SK-N-SH treated with all-trans-retinoic acid at 6 μM for 48 hours (cell line): ENCODE results near the gene ERCC1.

Experiments
- ATAC-seq: fragments of 200-7000 bp; cut with Tn5 transposase; 3 replicates; pipeline ENCODE4 v1.9.1; 2020; ENCODE audit warnings: mild to moderate bottlenecking, moderate library complexity
- ARNTL ChIP-seq: fragments of 450-650 bp; formaldehyde crosslinking; IDR thresholded peaks from 2 replicates; pipeline ENCODE4 v1.5.0; 2020; ENCODE audit warnings: low read depth, mild to moderate bottlenecking, moderate library complexity, borderline replicate concordance
- BACH2 ChIP-seq: fragments of 250-450 bp; sonication (Bioruptor Pico); IDR thresholded peaks from 2 replicates; pipeline ENCODE4 v1.9.0; 2021; ENCODE audit warnings: mild to moderate bottlenecking, borderline replicate concordance
- CSDC2 ChIP-seq: fragments of 250-450 bp; sonication (Bioruptor Pico); IDR thresholded peaks from 2 replicates; pipeline ENCODE4 v1.5.0; 2020; ENCODE audit warnings: mild to moderate bottlenecking, moderate library complexity
- ESRRG ChIP-seq: fragments of 250-450 bp; sonication (Bioruptor Pico); IDR thresholded peaks from 2 replicates; pipeline ENCODE4 v1.6.1; 2021; ENCODE audit warnings: mild to moderate bottlenecking
- GLIS3 ChIP-seq: fragments of 250-450 bp; sonication (Bioruptor Pico); IDR thresholded peaks from 2 replicates; pipeline ENCODE4 v1.5.0; 2020; ENCODE audit warnings: mild to moderate bottlenecking, moderate library complexity
- ISL1 ChIP-seq: fragments of 250-450 bp; sonication (Bioruptor Pico); IDR thresholded peaks from 2 replicates; pipeline ENCODE4 v2.1.2; 2022; ENCODE audit warnings: mild to moderate bottlenecking, moderate library complexity
- OSR1 ChIP-seq: fragments of 250-450 bp; sonication (Bioruptor Pico); IDR thresholded peaks from 2 replicates; pipeline ENCODE4 v1.8.0; 2022; ENCODE audit warnings: moderate library complexity, mild to moderate bottlenecking, inconsistent platforms
- PPARA ChIP-seq: fragments of 250-450 bp; sonication (Bioruptor Pico); IDR thresholded peaks from 2 replicates; pipeline ENCODE4 v1.5.0; 2020; ENCODE audit warnings: mild to moderate bottlenecking, borderline replicate concordance
- RARB ChIP-seq: fragments of 250-450 bp; sonication (Bioruptor Pico); IDR thresholded peaks from 2 replicates; pipeline ENCODE4 v1.8.0; 2021; ENCODE audit warnings: mild to moderate bottlenecking, moderate library complexity
- SNAI2 ChIP-seq: fragments of 250-450 bp; sonication (Bioruptor Pico); IDR thresholded peaks from 2 replicates; pipeline ENCODE4 v1.5.0; 2020; ENCODE audit warnings: mild to moderate bottlenecking, moderate library complexity
- TCF4 ChIP-seq: fragments of 250-450 bp; sonication (Bioruptor Pico); IDR thresholded peaks from 2 replicates; pipeline ENCODE4 v1.8.0; 2021; ENCODE audit warnings: mild to moderate bottlenecking, moderate library complexity, borderline replicate concordance
- TOX ChIP-seq: fragments of 250-450 bp; sonication (Bioruptor Pico); IDR thresholded peaks from 2 replicates; pipeline ENCODE4 v1.8.0; 2021; ENCODE audit warnings: mild to moderate bottlenecking, moderate library complexity, borderline replicate concordance
- ZC3H10 ChIP-seq: fragments of 250-450 bp; sonication (Bioruptor Pico); IDR thresholded peaks from 2 replicates; pipeline ENCODE4 v1.5.1; 2021; ENCODE audit warnings: mild to moderate bottlenecking, moderate library complexity
- ZFP3 ChIP-seq: fragments of 250-450 bp; sonication (Bioruptor Pico); IDR thresholded peaks from 2 replicates; pipeline ENCODE4 v1.5.0; 2020; ENCODE audit warnings: mild to moderate bottlenecking, moderate library complexity
- ZFP30 ChIP-seq: fragments of 450-650 bp; formaldehyde crosslinking; IDR thresholded peaks from 2 replicates; pipeline ENCODE4 v1.5.0; 2022; ENCODE audit warnings: mild to moderate bottlenecking, moderate library complexity
- ZNF565 ChIP-seq: fragments of 450-650 bp; formaldehyde crosslinking; conservative IDR thresholded peaks from 2 replicates; pipeline ENCODE4 v1.5.0; 2020; ENCODE audit warnings: low read depth, mild to moderate bottlenecking, moderate library complexity
- ZNF70 ChIP-seq: fragments of 450-650 bp; formaldehyde crosslinking; IDR thresholded peaks from 2 replicates; pipeline ENCODE4 v1.5.0; 2020; ENCODE audit warnings: mild to moderate bottlenecking, moderate library complexity
- ZNF8 ChIP-seq: fragments of 450-650 bp; formaldehyde crosslinking; IDR thresholded peaks from 2 replicates; pipeline ENCODE4 v1.5.0; 2020; ENCODE audit warnings: mild to moderate bottlenecking, moderate library complexity
- TF ChIP-seq, protein P1 (sequence below): fragments of 250-450 bp; sonication (Bioruptor Pico); IDR thresholded peaks from 2 replicates; pipeline ENCODE4 v1.8.0; 2021; ENCODE audit warnings: low read depth, mild to moderate bottlenecking, moderate library complexity, borderline replicate concordance
- TF ChIP-seq, protein P2 (sequence below): fragments of 250-450 bp; sonication (Bioruptor Pico); IDR thresholded peaks from 2 replicates; pipeline ENCODE4 v1.5.0; 2020; ENCODE audit warnings: mild to moderate bottlenecking, moderate library complexity
- TF ChIP-seq, protein P3 (sequence below): fragments of 250-450 bp; sonication (Bioruptor Pico); IDR thresholded peaks from 2 replicates; pipeline ENCODE4 v1.5.1; 2021; ENCODE audit warnings: mild to moderate bottlenecking, moderate library complexity
- TF ChIP-seq, protein P4 (sequence below): fragments of 250-450 bp; sonication (Bioruptor Pico); IDR thresholded peaks from 2 replicates; pipeline ENCODE4 v1.5.1; 2020; ENCODE audit warnings: low read depth, mild to moderate bottlenecking, moderate library complexity

Gene ERCC1

DNA sequence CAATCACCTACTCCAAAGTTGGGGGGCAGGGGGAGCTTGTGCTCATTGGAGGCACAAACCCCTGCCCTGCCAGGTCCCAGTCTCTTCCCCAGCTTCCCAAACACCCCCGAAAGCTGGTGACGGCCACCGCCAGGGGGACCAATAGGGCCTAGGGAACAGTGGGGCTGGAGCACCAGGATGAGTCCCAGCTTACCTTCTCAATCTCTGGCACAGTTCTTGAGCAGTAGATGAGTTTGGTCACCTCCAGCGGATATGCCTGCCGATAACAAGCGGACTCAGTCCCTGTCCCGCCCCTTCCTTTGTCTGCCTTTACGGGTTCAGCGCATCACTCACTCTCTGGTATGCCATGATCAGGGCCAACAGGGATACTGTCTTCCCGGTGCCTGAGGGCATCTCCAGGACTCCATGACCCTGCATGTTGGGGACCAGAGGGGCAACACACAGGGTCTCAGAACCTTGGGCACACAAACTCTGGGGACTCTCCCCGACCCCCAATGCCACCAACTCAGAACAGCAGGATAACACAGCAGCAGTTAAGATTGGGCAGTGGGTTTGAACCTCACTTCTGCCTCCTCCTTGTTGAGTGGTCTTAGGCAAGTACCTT is 54.9 kb downstream of the ERCC1 start:
- TF ChIP-seq CSDC2 (CRISPR knock-in tag), result no peak
- TF ChIP-seq RARB (CRISPR knock-in tag), result no peak
- no peak for TF ChIP-seq TCF4
- TF ChIP-seq, protein P1, sequence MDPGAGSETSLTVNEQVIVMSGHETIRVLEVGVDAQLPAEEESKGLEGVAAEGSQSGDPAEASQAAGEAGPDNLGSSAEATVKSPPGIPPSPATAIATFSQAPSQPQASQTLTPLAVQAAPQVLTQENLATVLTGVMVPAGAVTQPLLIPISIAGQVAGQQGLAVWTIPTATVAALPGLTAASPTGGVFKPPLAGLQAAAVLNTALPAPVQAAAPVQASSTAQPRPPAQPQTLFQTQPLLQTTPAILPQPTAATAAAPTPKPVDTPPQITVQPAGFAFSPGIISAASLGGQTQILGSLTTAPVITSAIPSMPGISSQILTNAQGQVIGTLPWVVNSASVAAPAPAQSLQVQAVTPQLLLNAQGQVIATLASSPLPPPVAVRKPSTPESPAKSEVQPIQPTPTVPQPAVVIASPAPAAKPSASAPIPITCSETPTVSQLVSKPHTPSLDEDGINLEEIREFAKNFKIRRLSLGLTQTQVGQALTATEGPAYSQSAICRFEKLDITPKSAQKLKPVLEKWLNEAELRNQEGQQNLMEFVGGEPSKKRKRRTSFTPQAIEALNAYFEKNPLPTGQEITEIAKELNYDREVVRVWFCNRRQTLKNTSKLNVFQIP, result no peak
- TF ChIP-seq, protein P2, sequence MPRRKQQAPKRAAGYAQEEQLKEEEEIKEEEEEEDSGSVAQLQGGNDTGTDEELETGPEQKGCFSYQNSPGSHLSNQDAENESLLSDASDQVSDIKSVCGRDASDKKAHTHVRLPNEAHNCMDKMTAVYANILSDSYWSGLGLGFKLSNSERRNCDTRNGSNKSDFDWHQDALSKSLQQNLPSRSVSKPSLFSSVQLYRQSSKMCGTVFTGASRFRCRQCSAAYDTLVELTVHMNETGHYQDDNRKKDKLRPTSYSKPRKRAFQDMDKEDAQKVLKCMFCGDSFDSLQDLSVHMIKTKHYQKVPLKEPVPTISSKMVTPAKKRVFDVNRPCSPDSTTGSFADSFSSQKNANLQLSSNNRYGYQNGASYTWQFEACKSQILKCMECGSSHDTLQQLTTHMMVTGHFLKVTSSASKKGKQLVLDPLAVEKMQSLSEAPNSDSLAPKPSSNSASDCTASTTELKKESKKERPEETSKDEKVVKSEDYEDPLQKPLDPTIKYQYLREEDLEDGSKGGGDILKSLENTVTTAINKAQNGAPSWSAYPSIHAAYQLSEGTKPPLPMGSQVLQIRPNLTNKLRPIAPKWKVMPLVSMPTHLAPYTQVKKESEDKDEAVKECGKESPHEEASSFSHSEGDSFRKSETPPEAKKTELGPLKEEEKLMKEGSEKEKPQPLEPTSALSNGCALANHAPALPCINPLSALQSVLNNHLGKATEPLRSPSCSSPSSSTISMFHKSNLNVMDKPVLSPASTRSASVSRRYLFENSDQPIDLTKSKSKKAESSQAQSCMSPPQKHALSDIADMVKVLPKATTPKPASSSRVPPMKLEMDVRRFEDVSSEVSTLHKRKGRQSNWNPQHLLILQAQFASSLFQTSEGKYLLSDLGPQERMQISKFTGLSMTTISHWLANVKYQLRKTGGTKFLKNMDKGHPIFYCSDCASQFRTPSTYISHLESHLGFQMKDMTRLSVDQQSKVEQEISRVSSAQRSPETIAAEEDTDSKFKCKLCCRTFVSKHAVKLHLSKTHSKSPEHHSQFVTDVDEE (CRISPR knock-in tag), result no peak
- TF ChIP-seq, protein P3, sequence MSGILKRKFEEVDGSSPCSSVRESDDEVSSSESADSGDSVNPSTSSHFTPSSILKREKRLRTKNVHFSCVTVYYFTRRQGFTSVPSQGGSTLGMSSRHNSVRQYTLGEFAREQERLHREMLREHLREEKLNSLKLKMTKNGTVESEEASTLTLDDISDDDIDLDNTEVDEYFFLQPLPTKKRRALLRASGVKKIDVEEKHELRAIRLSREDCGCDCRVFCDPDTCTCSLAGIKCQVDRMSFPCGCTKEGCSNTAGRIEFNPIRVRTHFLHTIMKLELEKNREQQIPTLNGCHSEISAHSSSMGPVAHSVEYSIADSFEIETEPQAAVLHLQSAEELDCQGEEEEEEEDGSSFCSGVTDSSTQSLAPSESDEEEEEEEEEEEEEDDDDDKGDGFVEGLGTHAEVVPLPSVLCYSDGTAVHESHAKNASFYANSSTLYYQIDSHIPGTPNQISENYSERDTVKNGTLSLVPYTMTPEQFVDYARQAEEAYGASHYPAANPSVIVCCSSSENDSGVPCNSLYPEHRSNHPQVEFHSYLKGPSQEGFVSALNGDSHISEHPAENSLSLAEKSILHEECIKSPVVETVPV (CRISPR knock-in tag), result no peak
- no peak for TF ChIP-seq ZFP3 (CRISPR knock-in tag)
- TF ChIP-seq, protein P4, sequence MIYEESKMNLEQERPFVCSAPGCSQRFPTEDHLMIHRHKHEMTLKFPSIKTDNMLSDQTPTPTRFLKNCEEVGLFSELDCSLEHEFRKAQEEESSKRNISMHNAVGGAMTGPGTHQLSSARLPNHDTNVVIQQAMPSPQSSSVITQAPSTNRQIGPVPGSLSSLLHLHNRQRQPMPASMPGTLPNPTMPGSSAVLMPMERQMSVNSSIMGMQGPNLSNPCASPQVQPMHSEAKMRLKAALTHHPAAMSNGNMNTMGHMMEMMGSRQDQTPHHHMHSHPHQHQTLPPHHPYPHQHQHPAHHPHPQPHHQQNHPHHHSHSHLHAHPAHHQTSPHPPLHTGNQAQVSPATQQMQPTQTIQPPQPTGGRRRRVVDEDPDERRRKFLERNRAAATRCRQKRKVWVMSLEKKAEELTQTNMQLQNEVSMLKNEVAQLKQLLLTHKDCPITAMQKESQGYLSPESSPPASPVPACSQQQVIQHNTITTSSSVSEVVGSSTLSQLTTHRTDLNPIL (CRISPR knock-in tag), result no peak
- TF ChIP-seq ZNF8 (CRISPR knock-in tag), result no peak
- TF ChIP-seq ARNTL (CRISPR knock-in tag), result no peak
- TF ChIP-seq GLIS3 (CRISPR knock-in tag), result no peak
- no peak for TF ChIP-seq ZNF565 (CRISPR knock-in tag)
- TF ChIP-seq PPARA (CRISPR knock-in tag), result no peak
- no peak for TF ChIP-seq ESRRG (CRISPR knock-in tag)
- TF ChIP-seq ISL1, result no peak
- no peak for TF ChIP-seq TOX
- TF ChIP-seq, all 23 proteins: peak for 0
- no peak for ATAC-seq

DNA sequence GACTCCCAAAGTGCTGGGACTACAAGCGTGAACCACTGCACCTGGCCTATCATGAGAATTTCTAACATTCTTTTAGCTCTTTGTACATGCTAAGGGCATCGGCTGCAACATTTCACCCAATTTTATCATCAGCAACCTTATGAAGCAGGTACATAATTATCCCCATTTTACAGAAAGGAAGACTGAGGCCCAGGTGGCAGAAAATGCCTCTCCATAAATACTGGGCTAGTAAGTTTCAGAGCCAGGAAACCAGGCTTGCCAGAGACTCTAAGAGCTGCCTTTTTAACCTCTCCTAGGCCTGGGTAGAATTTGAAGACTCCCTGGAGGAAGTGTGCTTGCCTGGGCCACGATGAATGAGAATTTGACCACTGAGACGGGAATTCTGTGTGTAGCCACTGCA is 55.6 kb downstream of the ERCC1 start:
- ATAC-seq, result no peak
- TF ChIP-seq RARB (CRISPR knock-in tag), result no peak
- no peak for TF ChIP-seq ZNF565 (CRISPR knock-in tag)
- TF ChIP-seq TCF4, result no peak
- no peak for TF ChIP-seq ZNF70 (CRISPR knock-in tag)
- no peak for TF ChIP-seq ZC3H10 (CRISPR knock-in tag)
- TF ChIP-seq ZFP30, result no peak

DNA sequence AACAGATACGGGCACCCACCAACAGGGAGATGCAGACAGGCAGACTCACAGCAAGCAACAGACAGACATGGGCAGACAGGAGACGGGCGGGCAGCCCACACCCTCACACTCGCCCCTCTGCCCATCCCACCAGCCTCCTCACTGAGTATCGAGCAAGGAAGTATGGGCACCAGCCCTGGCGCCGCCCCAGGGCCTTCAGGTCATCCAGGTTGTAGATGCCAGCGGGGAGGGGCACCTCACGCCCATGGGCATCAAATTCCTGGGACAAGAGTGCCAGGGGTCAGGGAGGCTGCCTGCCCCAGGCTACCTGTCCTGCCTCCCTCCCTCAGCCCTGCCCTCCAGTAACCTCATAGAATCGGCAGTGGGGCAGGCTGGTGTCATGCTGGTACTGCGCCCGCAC is 59.0 kb downstream of the ERCC1 start:
- no peak for TF ChIP-seq RARB (CRISPR knock-in tag)
- no peak for TF ChIP-seq ZFP30
- TF ChIP-seq PPARA (CRISPR knock-in tag), result no peak
- TF ChIP-seq OSR1 (CRISPR knock-in tag), result no peak
- no peak for TF ChIP-seq SNAI2 (CRISPR knock-in tag)
- no peak for TF ChIP-seq ZNF70 (CRISPR knock-in tag)
- TF ChIP-seq GLIS3 (CRISPR knock-in tag), result no peak
- TF ChIP-seq, protein P2 (CRISPR knock-in tag), result no peak
- no peak for TF ChIP-seq ZNF565 (CRISPR knock-in tag)
- TF ChIP-seq, protein P3 (CRISPR knock-in tag), result no peak
- no peak for TF ChIP-seq ZNF8 (CRISPR knock-in tag)
- TF ChIP-seq, protein P1, result no peak
- TF ChIP-seq ESRRG (CRISPR knock-in tag), result no peak
- TF ChIP-seq ZFP3 (CRISPR knock-in tag), result no peak
- no peak for TF ChIP-seq BACH2 (CRISPR knock-in tag)
- TF ChIP-seq ZC3H10 (CRISPR knock-in tag), result no peak
- no peak for ATAC-seq
